GM19324 (cell line): ENCODE data around the gene GPX1.

ENCODE experiments used
- ATAC-seq: cut with Tn5 transposase; IDR thresholded peaks from one replicate; pipeline ENCODE4 v1.9.1; 2021; ENCODE audit warnings: mild to moderate bottlenecking, moderate library complexity; ENCODE audit not compliant: unreplicated experiment, low FRiP score

GPX1 gene

DNA sequence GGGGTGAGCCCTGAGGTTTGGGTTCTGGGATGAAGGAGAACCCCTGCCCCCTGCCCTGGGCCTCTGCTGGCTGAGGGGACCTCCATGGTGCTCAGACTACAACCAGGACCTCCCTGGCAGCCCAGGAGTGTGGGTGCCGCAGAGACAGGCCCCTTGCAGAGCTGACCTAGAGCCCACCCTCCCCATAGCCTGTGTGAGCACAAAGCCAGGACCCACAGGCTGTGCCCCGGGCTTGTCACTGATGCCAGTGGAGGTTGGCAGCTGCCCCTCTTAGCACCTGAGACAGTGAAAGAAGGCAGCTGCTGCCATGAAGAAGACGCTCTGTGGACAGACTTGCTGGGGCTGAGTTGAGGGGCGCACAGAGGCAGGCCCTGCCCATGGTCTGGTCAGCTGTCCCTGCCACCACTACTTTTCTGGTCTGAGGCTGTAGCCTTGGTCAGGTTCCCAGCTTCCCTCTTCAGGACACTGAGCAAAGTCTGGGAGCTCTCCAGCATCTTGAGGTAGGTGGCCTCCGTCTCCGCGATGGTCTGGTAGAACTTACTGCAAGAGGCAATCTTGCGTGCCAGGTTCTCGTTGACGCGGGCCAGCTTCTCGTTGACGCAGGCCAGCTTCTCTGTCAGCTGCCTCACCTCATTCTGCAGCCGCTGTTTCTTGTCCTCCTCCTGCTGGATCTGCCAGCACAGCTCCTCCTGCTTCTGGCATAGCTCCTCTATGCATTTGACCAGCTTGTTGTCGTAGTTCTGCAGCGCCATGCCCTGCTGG is 41.3 kb downstream of the GPX1 start:
- no peak for ATAC-seq

DNA sequence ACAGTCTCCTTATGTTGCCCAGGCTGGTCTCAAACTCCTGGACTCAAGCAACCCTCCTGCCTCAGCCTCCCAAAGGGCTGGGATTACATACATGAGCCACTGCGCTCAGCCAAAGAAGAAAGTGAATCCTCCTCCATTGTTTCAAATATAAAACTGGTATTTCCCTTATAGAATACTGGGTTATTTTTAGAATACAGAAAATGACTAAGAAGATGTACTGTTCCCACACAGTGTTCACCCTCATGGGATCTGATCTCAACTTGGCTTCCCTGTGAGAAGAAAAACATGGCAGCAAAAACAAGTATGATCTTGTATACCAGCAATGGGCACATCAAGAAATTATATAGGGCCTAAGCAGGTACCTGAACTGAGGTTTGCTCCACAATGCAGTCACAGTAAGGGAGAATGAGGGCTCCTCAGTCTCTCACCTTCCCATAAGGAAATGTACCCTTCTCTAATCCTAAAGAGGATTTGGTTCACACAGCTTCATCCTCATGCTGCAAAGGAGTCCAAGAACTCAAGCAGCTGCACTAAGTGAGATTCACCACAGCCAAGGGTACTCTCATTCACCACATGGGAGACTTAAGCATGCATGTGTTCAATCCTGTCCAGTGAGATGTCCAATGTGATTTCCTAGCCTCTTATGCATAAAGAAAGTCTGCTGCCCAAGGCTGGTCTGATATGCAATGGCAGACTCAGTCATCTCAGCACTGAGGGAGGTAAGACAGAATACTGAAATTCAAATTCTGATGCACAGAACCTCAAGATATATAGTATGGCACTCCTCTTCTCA is 44.1 kb downstream of the GPX1 start:
- no peak for ATAC-seq

DNA sequence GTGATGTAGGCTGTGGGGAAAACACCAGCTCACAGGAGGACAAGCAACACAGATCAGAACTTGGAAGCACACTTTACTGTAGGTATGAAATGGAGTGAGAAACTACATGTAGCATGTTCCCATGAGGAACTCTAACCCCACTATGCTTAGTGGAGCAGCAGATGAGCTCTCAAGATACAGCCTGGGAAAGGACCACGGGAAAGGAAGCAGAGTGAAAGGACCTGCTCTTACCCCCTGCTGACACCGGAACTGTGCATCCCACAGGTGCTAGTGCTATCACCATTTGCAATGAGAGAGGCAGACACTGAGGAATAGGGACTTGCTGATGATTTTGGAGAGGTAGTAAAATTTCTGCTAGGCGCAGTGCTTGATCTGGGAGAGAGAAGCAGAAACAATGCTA is 46.9 kb downstream of the GPX1 start:
- no peak for ATAC-seq

DNA sequence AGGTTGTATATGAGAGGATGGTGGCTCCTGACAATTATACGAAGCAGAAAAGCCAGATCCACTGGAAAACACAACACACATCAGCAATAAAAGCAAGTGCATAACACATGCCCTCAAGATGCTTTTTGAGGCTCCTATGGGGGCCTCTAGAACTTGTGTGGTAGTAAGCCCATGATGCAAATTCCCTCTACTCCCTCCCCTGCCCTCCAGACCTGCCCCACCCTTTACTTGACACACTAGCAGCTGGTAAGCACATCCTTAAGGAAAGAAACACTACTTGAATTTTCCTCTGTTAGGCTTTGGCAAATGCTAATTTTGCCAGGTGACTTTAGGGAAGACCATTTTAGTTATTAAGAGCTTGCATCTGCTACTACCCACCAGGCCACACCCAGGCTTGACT is 47.5 kb downstream of the GPX1 start:
- ATAC-seq = no peak
